CD14-positive monocyte (primary cell): Measurements from ENCODE around the gene TEX261. TPM values are rescaled to one million over a fixed set of nuclear protein-coding genes. Genes with fewer than 3 reads are reported as not detected.

Source experiments
- DNase-seq, 3 donors: peaks; one replicate each; pipeline ENCODE4 v3.0.0-alpha.2; 2011 to 2022
- H2AFZ ChIP-seq: 2 replicates; pipeline ENCODE4 v1.6.0; 2012; ENCODE audit warnings: mild to moderate bottlenecking, low read depth, low read length, inconsistent platforms; ENCODE audit not compliant: insufficient read depth, poor library complexity, severe bottlenecking
- H3K27ac ChIP-seq, 2 donors: 1 replicate in 1 of 2; 2 replicates in 1 of 2; pipeline ENCODE4 v1.5.1; 2012 to 2013; ENCODE audit warnings: low read length in 2 of 2, control low read depth in 1 of 2, inconsistent platforms in 1 of 2, low read depth in 1 of 2, mild to moderate bottlenecking in 1 of 2
- H3K27me3 ChIP-seq, 2 donors: one replicate each; pipeline versions ENCODE4 v1.6.0 to v1.6.1; 2011 to 2013; ENCODE audit warnings: low read length in 2 of 2; ENCODE audit not compliant: control insufficient read depth in 2 of 2, insufficient read depth in 2 of 2
- H3K36me3 ChIP-seq, 2 donors: replicated peaks in 1 of 2; 1 replicate in 1 of 2; 2 replicates in 1 of 2; pipeline versions ENCODE4 v1.5.1 to v1.6.1; 2012 to 2013; ENCODE audit warnings: low read length in 2 of 2, control low read depth in 1 of 2, inconsistent platforms in 1 of 2, mild to moderate bottlenecking in 1 of 2; ENCODE audit not compliant: insufficient read depth in 2 of 2, control insufficient read depth in 1 of 2
- H3K4me1 ChIP-seq, 2 donors: 1 replicate in 1 of 2; 2 replicates in 1 of 2; pipeline versions ENCODE4 v1.5.1 to v1.6.1; 2012 to 2013; ENCODE audit warnings: low read length in 2 of 2, control low read depth in 1 of 2, inconsistent platforms in 1 of 2, mild to moderate bottlenecking in 1 of 2, moderate library complexity in 1 of 2; ENCODE audit not compliant: insufficient read depth in 2 of 2, control insufficient read depth in 1 of 2
- H3K4me2 ChIP-seq: replicated peaks from 2 replicates; pipeline ENCODE3; 2012; ENCODE audit warnings: low read length, moderate library complexity, mild to moderate bottlenecking; ENCODE audit not compliant: poor library complexity, severe bottlenecking; ENCODE audit errors: extremely low read depth
- H3K4me3 ChIP-seq, 3 experiments: fragments of 200-600 bp in 1 of 3; sonication (generic) in 1 of 3; replicated peaks in 1 of 3; 1 replicate in 2 of 3; 2 replicates in 1 of 3; pipeline ENCODE4 v1.5.1; 2011 to 2013; ENCODE audit warnings: low read length in 3 of 3, mild to moderate bottlenecking in 3 of 3, control low read depth in 2 of 3, low read depth in 2 of 3, inconsistent platforms in 1 of 3, moderate library complexity in 1 of 3
- H3K79me2 ChIP-seq: 2 replicates; pipeline ENCODE4 v1.6.0; 2012; ENCODE audit warnings: mild to moderate bottlenecking, control low read depth, inconsistent platforms, low read length, moderate library complexity; ENCODE audit not compliant: insufficient read depth
- H3K9ac ChIP-seq: 2 replicates; pipeline ENCODE4 v1.6.0; 2017; ENCODE audit warnings: low read length, mild to moderate bottlenecking; ENCODE audit not compliant: insufficient read depth, poor library complexity, severe bottlenecking
- H3K9me3 ChIP-seq, 2 donors: replicated peaks in 1 of 2; 1 replicate in 1 of 2; 2 replicates in 1 of 2; pipeline versions ENCODE4 v1.5.1 to v1.6.1; 2012 to 2013; ENCODE audit warnings: low read length in 2 of 2, control low read depth in 1 of 2; ENCODE audit not compliant: control insufficient read depth in 1 of 2, insufficient read depth in 1 of 2
- H4K20me1 ChIP-seq: 2 replicates; pipeline ENCODE4 v1.6.0; 2012; ENCODE audit warnings: mild to moderate bottlenecking, low read length, control low read depth, moderate library complexity; ENCODE audit not compliant: insufficient read depth
- H3K27ac Mint-ChIP-seq, 7 donors: one replicate each; pipeline ENCODE4 v1.8.0; 2020; ENCODE audit warnings: mild to moderate bottlenecking in 7 of 7, mixed read lengths in 7 of 7, moderate library complexity in 6 of 7, inconsistent platforms in 2 of 7
- H3K27me3 Mint-ChIP-seq, 3 donors: one replicate each; pipeline ENCODE4 v1.8.0; 2021 to 2022; ENCODE audit warnings: low read depth in 3 of 3, mild to moderate bottlenecking in 3 of 3, mixed read lengths in 3 of 3, moderate library complexity in 3 of 3, inconsistent platforms in 1 of 3
- H3K36me3 Mint-ChIP-seq, 2 donors: one replicate each; pipeline ENCODE4 v1.8.0; 2020; ENCODE audit warnings: mixed read lengths in 2 of 2, inconsistent platforms in 1 of 2, mild to moderate bottlenecking in 1 of 2
- H3K4me1 Mint-ChIP-seq: one replicate; pipeline ENCODE4 v1.8.0; 2020; ENCODE audit warnings: mild to moderate bottlenecking, mixed read lengths
- H3K4me3 Mint-ChIP-seq, 2 donors: one replicate each; pipeline ENCODE4 v1.8.0; 2020; ENCODE audit warnings: mild to moderate bottlenecking in 2 of 2, mixed read lengths in 2 of 2, moderate library complexity in 1 of 2
- H3K9me3 Mint-ChIP-seq, 7 donors: one replicate each; pipeline ENCODE4 v1.8.0; 2020 to 2022; ENCODE audit warnings: mixed read lengths in 7 of 7, mild to moderate bottlenecking in 6 of 7, moderate library complexity in 6 of 7, inconsistent platforms in 2 of 7
- CTCF ChIP-seq: fragments of 200-600 bp; IDR thresholded peaks from one replicate; pipeline ENCODE4 v1.8.0; 2022; ENCODE audit warnings: antibody characterized with exemption, mild to moderate bottlenecking
- WGBS: methylation state at CpG from one replicate; pipeline ENCODE4 v1.1.5; 2013; ENCODE audit warnings: missing lambda C conversion rate; ENCODE audit not compliant: insufficient coverage; 5-methylcytosine and 5-hydroxymethylcytosine counted together
- intact Hi-C, 2 donors: fragments of 100-400 bp; cut with micrococcal nuclease; formaldehyde crosslinking; loops; one replicate each; pipeline versions ENCODE4 v1.15.0 to v1.15.1; 2023
- polyA plus RNA-seq, 3 donors: library from polyadenylated mRNA; depleted of rRNA in 1 of 3; unstranded in 2 of 3; stranded (reverse) in 1 of 3; fragments of 300-500 nt in 2 of 3; fragments of >200 nt in 1 of 3; fragmentation: Illumina TruSeq in 2 of 3; gene quantifications; 1 replicate in 2 of 3; 2 replicates in 1 of 3; pipeline ENCODE4 v1.2.3, GENCODE V29; 2012 to 2021

Gene TEX261
- polyA plus RNA-seq, 3 donors, result 20.1 to 32.2 (median 30.6) TPM

- DNase-seq, result no peak
- Mint-ChIP-seq H3K4me3 (no peak overlapping the region), H3K9me3 (peaks cover 0 to 1% (median 0%) of the 10 kb centered on the region in 7 donors), H3K4me1 (peaks cover 4% of the 10 kb centered on the region), H3K27me3 (peaks cover 27 to 41% (median 34%) of the 10 kb centered on the region in 3 donors), H3K36me3 (no peaks in the 10 kb centered on the region), H3K27ac (peak overlapping the region in 1 of 7 donors; percentile 50)
- Histone ChIP-seq H3K36me3 (no peaks in the 10 kb centered on the region), H2AFZ (no peak overlapping the region), H3K9ac (no peak overlapping the region), H4K20me1 (no peaks in the 10 kb centered on the region), H3K4me3 (no peak overlapping the region), H3K27me3 (peaks cover 6 to 10% of the 10 kb centered on the region in 2 donors), H3K27ac (no peak overlapping the region), H3K79me2 (no peaks in the 10 kb centered on the region), H3K4me1 (no peaks in the 10 kb centered on the region), H3K4me2 (no peak overlapping the region), H3K9me3 (no peaks in the 10 kb centered on the region)
- TF ChIP-seq CTCF, result no peak
- WGBS, result 80% methylated on average over 2 of the region's 6 CpGs
- intact Hi-C loops, result no loop called here
Observed at GRCh38 chr2:70957798-70958197, 36.9 kb downstream of the TEX261 start.

- Histone ChIP-seq H3K4me3 (no peak overlapping the region), H4K20me1 (no peaks in the 10 kb centered on the region), H3K36me3 (no peaks in the 10 kb centered on the region), H3K79me2 (no peaks in the 10 kb centered on the region), H3K4me2 (no peak overlapping the region), H2AFZ (no peak overlapping the region), H3K9ac (no peak overlapping the region), H3K9me3 (no peaks in the 10 kb centered on the region), H3K27me3 (peaks cover 6 to 14% of the 10 kb centered on the region in 2 donors), H3K4me1 (no peaks in the 10 kb centered on the region), H3K27ac (no peak overlapping the region)
- Mint-ChIP-seq H3K27me3 (peaks cover 32 to 48% (median 37%) of the 10 kb centered on the region in 3 donors), H3K9me3 (peaks cover 0 to 1% (median 0%) of the 10 kb centered on the region in 7 donors), H3K27ac (peak overlapping the region in 1 of 7 donors; percentile 14), H3K36me3 (no peaks in the 10 kb centered on the region), H3K4me1 (peaks cover 4% of the 10 kb centered on the region), H3K4me3 (no peak overlapping the region)
- no peak for DNase-seq
- TF ChIP-seq CTCF, result no peak
- no CpG with 5 or more reads among the region's 2 CpGs for WGBS
- intact Hi-C loops, result no loop called here
Observed at GRCh38 chr2:70956141-70956540, 38.5 kb downstream of the TEX261 start.
